GM12878 (cell line): ENCODE results near the gene MRPL20. TPM values are rescaled to one million over a fixed set of nuclear protein-coding genes. Genes with fewer than 3 reads are reported as not detected.
"Not testable (repeated sequence)": the region's sequence is repeated elsewhere in the genome, so short reads cannot be mapped to it uniquely, and the experiment has no call there.

Experiments used
- ATAC-seq: fragments of 200-7000 bp; cut with Tn5 transposase; 3 replicates; pipeline ENCODE4 v1.9.1; 2020; ENCODE audit warnings: mild to moderate bottlenecking, moderate library complexity
- BruUV-seq: library from RNA; stranded (reverse); fragments of 400-500 nt; replicated peaks from 2 replicates; lab custom pipeline; 2021; lab: Mats Ljungman, UMichigan
- CTCF ChIA-PET: fragments of 300-600 bp; sonication (Branson Sonifier 250); formaldehyde crosslinking; extraction: SDS; loops from one replicate; lab custom pipeline; 2021; ENCODE audit warnings: inconsistent platforms; lab: Yijun Ruan, JAX
- POLR2A ChIA-PET: fragments of 350-600 bp; formaldehyde crosslinking; extraction: SDS; loops from one replicate; lab custom pipeline; 2021; ENCODE audit warnings: inconsistent platforms; lab: Charles Lee
- RAD21 ChIA-PET: fragments of 300-600 bp; sonication (Branson Sonifier 250); formaldehyde crosslinking; loops from one replicate; lab custom pipeline; 2023; ENCODE audit warnings: antibody characterized with exemption; ENCODE audit not compliant: unreplicated experiment; lab: Charles Lee
- SMC1A ChIA-PET: fragments of 300-600 bp; sonication (Branson Sonifier 250); formaldehyde crosslinking; loops from one replicate; lab custom pipeline; 2023; ENCODE audit not compliant: unreplicated experiment, uncharacterized antibody; lab: Charles Lee
- DNase-seq: peaks from one replicate; pipeline ENCODE4 v3.0.0-alpha.2; 2011; ENCODE audit warnings: low read depth, low spot score
- FAIRE-seq: peaks from 3 replicates; lab custom pipeline; 2011; peaks lifted over from hg19 to GRCh38; lab: Jason Lieb, UNC
- H2AFZ ChIP-seq: 2 replicates; pipeline ENCODE4 v1.6.0; 2011; ENCODE audit warnings: low read depth, low read length, control low read depth; ENCODE audit not compliant: control insufficient read depth
- H3K27ac ChIP-seq: 2 replicates; pipeline ENCODE4 v1.5.1; 2011; ENCODE audit warnings: control low read depth; ENCODE audit not compliant: control insufficient read depth, insufficient read depth
- H3K27me3 ChIP-seq, 2 experiments: replicated peaks in 1 of 2; 2 replicates each; pipeline versions ENCODE4 v1.6.0 to v1.6.1; 2011; ENCODE audit warnings: low read length in 1 of 2; ENCODE audit not compliant: control insufficient read depth in 2 of 2, insufficient read depth in 2 of 2
- H3K36me3 ChIP-seq, 2 experiments: 2 replicates each; pipeline ENCODE4 v1.5.1; 2011; ENCODE audit warnings: low read length in 1 of 2; ENCODE audit not compliant: control insufficient read depth in 2 of 2, insufficient read depth in 2 of 2
- H3K4me1 ChIP-seq: 2 replicates; pipeline ENCODE4 v1.6.1; 2011; ENCODE audit warnings: mild to moderate bottlenecking, low read length, moderate library complexity, mixed read lengths; ENCODE audit not compliant: control insufficient read depth, insufficient read depth
- H3K4me2 ChIP-seq: 2 replicates; pipeline ENCODE4 v1.6.0; 2011; ENCODE audit warnings: control low read depth; ENCODE audit not compliant: control insufficient read depth, insufficient read depth
- H3K4me3 ChIP-seq: fragments of 200-600 bp; sonication (generic); 2 replicates; pipeline ENCODE4 v1.5.1; 2016
- H3K79me2 ChIP-seq: 2 replicates; pipeline ENCODE4 v1.6.0; 2011; ENCODE audit warnings: low read length; ENCODE audit not compliant: control insufficient read depth, insufficient read depth
- H3K9ac ChIP-seq: 2 replicates; pipeline ENCODE4 v1.8.0; 2011; ENCODE audit warnings: low read length, control low read depth, mixed read lengths; ENCODE audit not compliant: control insufficient read depth, insufficient read depth
- H3K9me3 ChIP-seq: replicated peaks from 3 replicates; pipeline ENCODE4 v1.5.1; 2011; ENCODE audit warnings: mild to moderate bottlenecking, low read length; ENCODE audit not compliant: control insufficient read depth, insufficient read depth
- H4K20me1 ChIP-seq: 2 replicates; pipeline ENCODE4 v1.6.0; 2011; ENCODE audit not compliant: control insufficient read depth, insufficient read depth
- POLR2A ChIP-seq: IDR thresholded peaks from 2 replicates; pipeline ENCODE4 v1.6.1; 2011; ENCODE audit warnings: low read depth, mild to moderate bottlenecking, low read length
- SMAD1 ChIP-seq: fragments of 450-650 bp; IDR thresholded peaks from 2 replicates; pipeline ENCODE4 v1.6.1; 2018; ENCODE audit warnings: mild to moderate bottlenecking, low read depth; ENCODE audit not compliant: partially characterized antibody
- WGBS: methylation state at CpG from one replicate; pipeline ENCODE4 v1.1.6; 2016; ENCODE audit warnings: low lambda C conversion rate; ENCODE audit not compliant: insufficient replicate concordance, insufficient coverage; ENCODE audit errors: missing lambda C conversion rate; 5-methylcytosine and 5-hydroxymethylcytosine counted together
- in situ Hi-C: fragments of 300-500 bp; cut with MboI; formaldehyde crosslinking; loops from 9 replicates; pipeline ENCODE4 v1.14.3; 2018; ENCODE audit warnings: mixed read lengths
- intact Hi-C: fragments of 100-400 bp; cut with micrococcal nuclease; formaldehyde crosslinking; loops from one replicate; pipeline ENCODE4 v1.14.2; 2022; ENCODE audit not compliant: unreplicated experiment
- polyA plus RNA-seq, 11 experiments: library from polyadenylated mRNA; depleted of rRNA in 4 of 11; unstranded in 6 of 11; stranded (reverse) in 5 of 11; fragments of >200 nt; fragmentation: Nextera tagmentation in 4 of 11; fragmentation: Illumina TruSeq in 1 of 11; extraction: Ambion mirVana in 4 of 11; extraction: Trizol in 1 of 11; gene quantifications; 1 replicate in 1 of 11; 2 replicates in 10 of 11; pipeline versions ENCODE4 v1.2.1 to v1.2.3, GENCODE V29; 2011 to 2016; ENCODE audit warnings: inconsistent platforms in 2 of 11, missing spikeins in 2 of 11, low read depth in 1 of 11
- total RNA-seq, 4 experiments: library from RNA; depleted of rRNA in 3 of 4; stranded (reverse); fragments of >200 nt in 3 of 4; fragmentation: Illumina TruSeq in 1 of 4; extraction: Trizol in 1 of 4; gene quantifications; 2 replicates each; pipeline versions ENCODE4 v1.2.1 to v1.2.3, GENCODE V29; 2013 to 2021

Gene MRPL20
- total and polyA plus RNA-seq, 10 of the 15 experiments (the other 5 are each of a cell fraction or from before 2014, with no cell fraction given) = 129 to 525 (median 255) TPM

- ChIA-PET POLR2A (interaction anchor here (0.6 kb wide), 2 partner anchors 11 to 390 kb away, joined by 7 to 9 read pairs; no protein-coding TSS in a partner anchor), RAD21 (no interaction called here), SMC1A (interaction anchor here (1.0 kb wide), 1 partner anchor 12 kb away, joined by 3 read pairs; no protein-coding TSS in a partner anchor), CTCF (no interaction called here)
- WGBS = 93% methylated on average over 8 of the region's 8 CpGs
- no peaks in the 10 kb centered on the region for H3K79me2 ChIP-seq
- TF ChIP-seq SMAD1 (no peak), POLR2A (peak; percentile 54; the same call in 1 of the 2 replicates)
- no peaks in the 10 kb centered on the region for H3K27me3 ChIP-seq
- H3K4me3 ChIP-seq = no peak overlapping the region
- intact Hi-C loops (no loop called here), in situ Hi-C loops (no loop called here)
- no peak for FAIRE-seq
- no peaks in the 10 kb centered on the region for H4K20me1 ChIP-seq
- H2AFZ ChIP-seq = no peak overlapping the region
- no peak for ATAC-seq
- no peak overlapping the region for H3K4me2 ChIP-seq
- H3K27ac ChIP-seq = no peak overlapping the region
- no peaks in the 10 kb centered on the region for H3K4me1 ChIP-seq
- H3K9me3 ChIP-seq = no peaks in the 10 kb centered on the region
- no peak overlapping the region for H3K9ac ChIP-seq
- peaks cover 32 to 41% of the 10 kb centered on the region in 2 experiments for H3K36me3 ChIP-seq
- BruUV-seq = no TSS peak
- DNase-seq = no peak
These were observed 21.2 kb downstream of the MRPL20 start for GRCh38 chr1:1385931-1386330.

- H3K27me3 ChIP-seq, H3K4me1 ChIP-seq, FAIRE-seq, DNase-seq, intact Hi-C loops, H2AFZ ChIP-seq, CTCF ChIA-PET, BruUV-seq, H3K9me3 ChIP-seq, SMC1A ChIA-PET, H3K79me2 ChIP-seq, in situ Hi-C loops, H3K4me3 ChIP-seq, H3K27ac ChIP-seq, H4K20me1 ChIP-seq, ATAC-seq, RAD21 ChIA-PET, H3K4me2 ChIP-seq, H3K9ac ChIP-seq: not testable (repeated sequence)
- 95% methylated on average over 29 of the region's 29 CpGs for WGBS
- POLR2A ChIA-PET = interaction anchor here (0.6 kb wide), 1 partner anchor 391 kb away, joined by 7 read pairs; no protein-coding TSS in a partner anchor
- peaks cover 26 to 42% of the 10 kb centered on the region in 2 experiments for H3K36me3 ChIP-seq
These were observed 21.8 kb downstream of the MRPL20 start for GRCh38 chr1:1385339-1385738.
